Left lung (tissue), 10 donors: Measurements from ENCODE around the gene TK1. TPM values are rescaled to one million over a fixed set of nuclear protein-coding genes. Genes with fewer than 3 reads are reported as not detected.

ENCODE experiments used
- ATAC-seq: fragments of 200-7000 bp; cut with Tn5 transposase; one replicate; pipeline ENCODE4 v1.9.1; 2020; ENCODE audit warnings: moderate library complexity
- DNase-seq, 4 donors: peaks; one replicate each; pipeline ENCODE4 v3.0.0-alpha.2; 2013 to 2020
- H3K27ac ChIP-seq, 2 donors: fragments of 200-600 bp; sonication (generic) in 1 of 2; one replicate each; pipeline versions ENCODE4 v1.5.0 to v1.8.0; 2020 to 2021
- H3K27me3 ChIP-seq, 2 donors: fragments of 200-600 bp; sonication (generic) in 1 of 2; one replicate each; pipeline versions ENCODE4 v1.5.0 to v1.8.0; 2020 to 2021
- H3K36me3 ChIP-seq, 2 donors: fragments of 200-600 bp; sonication (generic) in 1 of 2; one replicate each; pipeline versions ENCODE4 v1.5.0 to v1.8.0; 2020 to 2021
- H3K4me1 ChIP-seq, 2 donors: fragments of 200-600 bp; one replicate each; pipeline ENCODE4 v1.8.0; 2021
- H3K4me3 ChIP-seq, 2 donors: fragments of 200-600 bp; sonication (generic) in 1 of 2; one replicate each; pipeline versions ENCODE4 v1.5.0 to v1.8.0; 2020 to 2021; ENCODE audit warnings: mild to moderate bottlenecking in 1 of 2
- H3K9me3 ChIP-seq, 2 donors: fragments of 200-600 bp; sonication (generic) in 1 of 2; one replicate each; pipeline versions ENCODE4 v1.5.0 to v1.8.0; 2020 to 2021
- CTCF ChIP-seq, 2 donors: fragments of 200-600 bp; sonication (generic) in 1 of 2; IDR thresholded peaks; one replicate each; pipeline versions ENCODE4 v1.5.0 to v1.8.0; 2021; ENCODE audit warnings: antibody characterized with exemption in 2 of 2
- intact Hi-C, 2 donors: fragments of 100-400 bp; cut with DNase I; formaldehyde crosslinking; loops; one replicate each; pipeline versions ENCODE4 v1.11.2 to v1.14.2; 2022
- polyA plus RNA-seq, 6 donors: library from polyadenylated mRNA; unstranded; fragments of 120-200 nt; gene quantifications; one replicate each; pipeline ENCODE4 v1.2.1, GENCODE V29; 2013; ENCODE audit not compliant: insufficient read length in 6 of 6
- total RNA-seq, 2 donors: library from RNA; stranded (reverse); fragmentation: NEBNext Ultra II Directional; extraction: Animal tissue kit (Norgen Biotek cat#: 25700); gene quantifications; one replicate each; pipeline ENCODE4 v1.2.1, GENCODE V29; 2021
- donor health status: DM: no; HTN: yes; CAD: no.
- donor health status: DM: no; HTN: no; CAD: no.

Gene TK1
- total and polyA plus RNA-seq, 8 donors = 22.5 to 54.9 (median 28.2) TPM

GRCh38 chr17:78163881-78164747, 22.7 kb downstream of the TK1 start:
- DNase-seq (no peak), ATAC-seq (no peak)
- Histone ChIP-seq H3K9me3 (no peaks in the 10 kb centered on the region), H3K27me3 (no peaks in the 10 kb centered on the region), H3K4me3 (no peak overlapping the region), H3K27ac (no peak overlapping the region), H3K36me3 (no peaks in the 10 kb centered on the region), H3K4me1 (peaks cover 0 to 17% of the 10 kb centered on the region in 2 donors)
- TF ChIP-seq CTCF (IDR thresholded peaks at IDR 0.05) = no peak
- intact Hi-C loops = no loop called here

DNA sequence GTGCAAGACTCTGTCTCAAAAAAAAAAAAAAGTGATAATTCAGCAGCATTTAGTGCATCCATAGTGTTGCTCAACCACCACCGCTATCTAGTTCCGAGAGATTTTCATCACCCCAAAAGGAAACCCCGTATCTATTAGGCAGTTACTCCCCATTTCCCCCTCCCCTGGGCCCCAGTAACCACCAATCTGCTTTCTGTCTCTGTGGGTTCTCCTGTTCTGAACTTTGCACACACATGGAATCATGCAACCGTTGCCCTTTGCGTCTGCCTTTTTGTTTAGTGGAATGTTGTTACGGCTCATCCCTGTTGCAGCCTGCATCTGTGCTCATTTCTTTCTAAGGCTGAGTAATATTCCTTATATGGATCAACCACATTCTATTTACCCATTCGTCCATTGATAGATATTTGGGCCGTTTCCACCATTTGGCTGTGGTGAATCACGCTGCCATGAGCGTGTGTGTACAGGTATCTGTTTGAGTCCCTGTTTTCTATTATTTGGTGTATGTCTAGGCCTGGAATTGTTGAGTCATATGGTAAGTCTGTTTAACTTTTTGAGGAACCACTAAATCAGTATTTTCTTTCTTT, 27.2 kb downstream of the TK1 start:
- DNase-seq (no peak), ATAC-seq (peak; percentile 12)
- intact Hi-C loops = no loop called here
- Histone ChIP-seq H3K4me1 (peaks cover 0 to 18% of the 10 kb centered on the region in 2 donors), H3K27ac (no peak overlapping the region), H3K4me3 (no peak overlapping the region), H3K36me3 (no peaks in the 10 kb centered on the region), H3K9me3 (no peaks in the 10 kb centered on the region), H3K27me3 (no peaks in the 10 kb centered on the region)
- no peak for TF ChIP-seq CTCF (IDR thresholded peaks at IDR 0.05)

GRCh38 chr17:78154903-78155811, 31.7 kb downstream of the TK1 start:
- Histone ChIP-seq H3K4me1 (peaks cover 0 to 28% of the 10 kb centered on the region in 2 donors), H3K4me3 (no peak overlapping the region), H3K27me3 (no peaks in the 10 kb centered on the region), H3K27ac (no peak overlapping the region), H3K9me3 (no peaks in the 10 kb centered on the region), H3K36me3 (no peaks in the 10 kb centered on the region)
- no peak for TF ChIP-seq CTCF (IDR thresholded peaks at IDR 0.05)
- peak; percentile 48 for ATAC-seq
- intact Hi-C loops = no loop called here
- DNase-seq = no peak

DNA sequence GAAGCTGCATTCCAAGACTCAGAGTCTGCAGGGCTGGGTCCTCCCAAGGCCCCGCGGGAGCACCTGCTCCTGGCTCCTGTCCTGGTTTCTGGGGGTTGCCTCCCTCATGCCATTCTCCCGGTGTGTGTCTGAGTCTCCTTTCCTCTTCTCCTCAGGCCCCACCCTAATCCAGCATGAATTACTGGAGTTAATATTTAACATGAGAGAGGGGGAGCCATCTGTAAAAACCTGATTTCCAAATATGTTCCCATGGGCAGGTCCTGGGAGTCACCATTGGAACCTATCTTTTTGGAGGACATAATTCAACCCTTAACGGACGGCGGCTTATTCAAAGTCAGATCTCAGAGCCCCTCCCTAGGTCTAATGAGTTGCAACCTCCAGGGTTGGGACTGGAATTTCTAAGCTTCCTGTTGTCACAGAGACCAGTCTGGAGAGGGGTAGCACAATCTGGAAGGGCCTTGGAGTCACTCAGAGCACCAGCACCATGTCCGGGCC, 35.3 kb downstream of the TK1 start:
- DNase-seq = no peak
- TF ChIP-seq CTCF (IDR thresholded peaks at IDR 0.05) = no peak
- peak overlapping the region; percentile 42 to 50 for H3K27ac ChIP-seq

More for the DNA sequence above, 35.3 kb downstream of the TK1 start:
- Histone ChIP-seq H3K9me3 (no peaks in the 10 kb centered on the region), H3K4me3 (no peak overlapping the region), H3K27me3 (no peaks in the 10 kb centered on the region), H3K4me1 (peaks cover 0 to 38% of the 10 kb centered on the region in 2 donors), H3K36me3 (no peaks in the 10 kb centered on the region)
- intact Hi-C loops = no loop called here
- peak; percentile 77 for ATAC-seq
